ENCODE measurements around the gene SLC25A26. TPM values are rescaled to one million over a fixed set of nuclear protein-coding genes. Genes with fewer than 3 reads are reported as not detected.

Gene SLC25A26
- total RNA-seq, 1 experiment from 2014 or later: 13.2 TPM

- H3K9me3 ChIP-seq (ENCODE audit: control insufficient read depth, insufficient read depth, low read depth, low read length): no peaks in the 10 kb centered on the region
- TF ChIP-seq TCF7L2 (IDR thresholded peaks at IDR 0.05; ENCODE audit: low read depth, low read length) (no peak), REST (IDR thresholded peaks at IDR 0.05; ENCODE audit: insufficient read depth in 1 of 2, low read depth in 2 of 2, low read length in 1 of 2) (no peak)
- no peak overlapping the region for H3K4me3 ChIP-seq (ENCODE audit: low read depth in 2 of 2, low read length in 2 of 2)
- ATAC-seq (no peak), DNase-seq (ENCODE audit: low read depth, low spot score) (no peak)
- no peaks in the 10 kb centered on the region for H3K27me3 ChIP-seq (ENCODE audit: control insufficient read depth, insufficient read depth, low read length)
- no peak overlapping the region for H3K27ac ChIP-seq (ENCODE audit: low read length)
- intact Hi-C loops (cut with micrococcal nuclease; ENCODE audit: unreplicated experiment) (no loop called here), in situ Hi-C loops (cut with HindIII; ENCODE audit: low pct_unique_long_range_greater_than_20kb, low sequenced_read_pairs) (no loop called here)
- no peaks in the 10 kb centered on the region for H3K36me3 ChIP-seq (ENCODE audit: control insufficient read depth, insufficient read depth, low read length)
- BruUV-seq (replicated peaks): no TSS peak
- H3K4me1 ChIP-seq (ENCODE audit: control insufficient read depth, insufficient read depth, low read length): no peaks in the 10 kb centered on the region
- ChIA-PET CTCF (no interaction called here), POLR2A (no interaction called here)
Measured at GRCh38 chr3:66265649-66266048, 44.8 kb downstream of the SLC25A26 start.

- ChIA-PET CTCF (no interaction called here), POLR2A (no interaction called here)
- Histone ChIP-seq H3K4me1 (ENCODE audit: control insufficient read depth, insufficient read depth, low read length) (no peaks in the 10 kb centered on the region), H3K9me3 (ENCODE audit: control insufficient read depth, insufficient read depth, low read depth, low read length) (no peaks in the 10 kb centered on the region), H3K36me3 (ENCODE audit: control insufficient read depth, insufficient read depth, low read length) (no peaks in the 10 kb centered on the region), H3K27me3 (ENCODE audit: control insufficient read depth, insufficient read depth, low read length) (no peaks in the 10 kb centered on the region), H3K4me3 (ENCODE audit: low read depth in 2 of 2, low read length in 2 of 2) (no peak overlapping the region), H3K27ac (ENCODE audit: low read length) (no peak overlapping the region)
- BruUV-seq (replicated peaks): no TSS peak
- DNase-seq (ENCODE audit: low read depth, low spot score) (no peak), ATAC-seq (no peak)
- in situ Hi-C loops (cut with HindIII; ENCODE audit: low pct_unique_long_range_greater_than_20kb, low sequenced_read_pairs) (no loop called here), intact Hi-C loops (cut with micrococcal nuclease; ENCODE audit: unreplicated experiment) (no loop called here)
- TF ChIP-seq REST (IDR thresholded peaks at IDR 0.05; ENCODE audit: insufficient read depth in 1 of 2, low read depth in 2 of 2, low read length in 1 of 2) (no peak), TCF7L2 (IDR thresholded peaks at IDR 0.05; ENCODE audit: low read depth, low read length) (no peak), SIN3A (IDR thresholded peaks at IDR 0.05; ENCODE audit: borderline replicate concordance, insufficient read depth, low read depth, low read length) (no peak), CTCF (IDR thresholded peaks at IDR 0.05) (no peak), POLR2AphosphoS5 (IDR thresholded peaks at IDR 0.05; ENCODE audit: low read depth, low read length) (no peak)
Measured at GRCh38 chr3:66266551-66266950, 45.8 kb downstream of the SLC25A26 start.
